OCI-LY1 (cell line): ENCODE results near the gene KCNJ3.

Experiments
- EZH2 ChIP-seq: fragments of 200-600 bp; sonication (generic), shearing (Covaris generic); IDR thresholded peaks from 2 replicates; pipeline ENCODE4 v1.8.0; 2017; ENCODE audit warnings: borderline replicate concordance, mixed run types, mild to moderate bottlenecking, antibody characterized with exemption, low read length, moderate library complexity, mixed read lengths
- TF ChIP-seq, protein P1 (sequence below): fragments of 200-600 bp; sonication (generic), shearing (Covaris generic); IDR thresholded peaks from 2 replicates; pipeline ENCODE4 v1.5.1; 2017; ENCODE audit warnings: mild to moderate bottlenecking, antibody characterized with exemption, low read length, moderate library complexity, mixed read lengths

DNA sequence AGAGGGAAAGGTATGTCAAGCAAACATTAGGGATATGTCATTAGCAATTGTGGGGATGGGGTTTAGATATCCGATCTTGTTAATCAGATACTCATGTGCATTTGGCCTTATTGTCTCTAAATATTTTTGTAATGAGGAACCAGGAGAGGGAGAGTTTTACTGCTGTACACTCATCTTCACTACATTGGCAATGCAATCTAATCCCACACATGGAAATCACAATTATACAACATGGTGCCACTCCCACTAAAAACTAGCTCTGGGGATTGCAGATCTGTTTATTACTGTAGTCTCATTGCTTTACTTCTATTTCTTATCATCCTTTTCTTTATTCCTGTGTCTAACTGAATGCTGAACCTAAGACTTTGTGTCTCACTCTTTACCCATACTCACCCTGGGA is 39.6 kb upstream of the KCNJ3 start:
- TF ChIP-seq, protein P1, sequence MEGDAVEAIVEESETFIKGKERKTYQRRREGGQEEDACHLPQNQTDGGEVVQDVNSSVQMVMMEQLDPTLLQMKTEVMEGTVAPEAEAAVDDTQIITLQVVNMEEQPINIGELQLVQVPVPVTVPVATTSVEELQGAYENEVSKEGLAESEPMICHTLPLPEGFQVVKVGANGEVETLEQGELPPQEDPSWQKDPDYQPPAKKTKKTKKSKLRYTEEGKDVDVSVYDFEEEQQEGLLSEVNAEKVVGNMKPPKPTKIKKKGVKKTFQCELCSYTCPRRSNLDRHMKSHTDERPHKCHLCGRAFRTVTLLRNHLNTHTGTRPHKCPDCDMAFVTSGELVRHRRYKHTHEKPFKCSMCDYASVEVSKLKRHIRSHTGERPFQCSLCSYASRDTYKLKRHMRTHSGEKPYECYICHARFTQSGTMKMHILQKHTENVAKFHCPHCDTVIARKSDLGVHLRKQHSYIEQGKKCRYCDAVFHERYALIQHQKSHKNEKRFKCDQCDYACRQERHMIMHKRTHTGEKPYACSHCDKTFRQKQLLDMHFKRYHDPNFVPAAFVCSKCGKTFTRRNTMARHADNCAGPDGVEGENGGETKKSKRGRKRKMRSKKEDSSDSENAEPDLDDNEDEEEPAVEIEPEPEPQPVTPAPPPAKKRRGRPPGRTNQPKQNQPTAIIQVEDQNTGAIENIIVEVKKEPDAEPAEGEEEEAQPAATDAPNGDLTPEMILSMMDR = no peak
- TF ChIP-seq EZH2 = no peak
